Memory B cell (primary cell): Measurements from ENCODE around the gene RAPGEF4.

ENCODE experiments used
- ATAC-seq: fragments of 150-1000 bp; cut with Tn5 transposase; 2 replicates; pipeline ENCODE4 v1.10.0; 2021; ENCODE audit warnings: low read depth, mild to moderate bottlenecking, moderate library complexity
- DNase-seq, 2 donors: peaks; one replicate each; pipeline ENCODE4 v3.0.0; 2022; ENCODE audit warnings: low spot score in 2 of 2
- H3K27ac Mint-ChIP-seq: one replicate; pipeline ENCODE4 v1.8.0; 2022; ENCODE audit warnings: mild to moderate bottlenecking, moderate library complexity, mixed read lengths
- H3K27me3 Mint-ChIP-seq: one replicate; pipeline ENCODE4 v1.8.0; 2022; ENCODE audit warnings: mixed read lengths
- H3K36me3 Mint-ChIP-seq: one replicate; pipeline ENCODE4 v1.8.0; 2022; ENCODE audit warnings: mild to moderate bottlenecking, mixed read lengths
- H3K4me1 Mint-ChIP-seq: one replicate; pipeline ENCODE4 v1.8.0; 2022; ENCODE audit warnings: mixed read lengths
- H3K4me3 Mint-ChIP-seq: one replicate; pipeline ENCODE4 v1.8.0; 2022; ENCODE audit warnings: mild to moderate bottlenecking, moderate library complexity, mixed read lengths
- H3K9me3 Mint-ChIP-seq: one replicate; pipeline ENCODE4 v1.8.0; 2022; ENCODE audit warnings: mixed read lengths

The RAPGEF4 gene

GRCh38 chr2:172957734-172958133 is 222.1 kb downstream of the RAPGEF4 start:
- Mint-ChIP-seq H3K4me1 (no peaks in the 10 kb centered on the region), H3K9me3 (no peaks in the 10 kb centered on the region), H3K36me3 (no peaks in the 10 kb centered on the region), H3K27me3 (peaks cover 8% of the 10 kb centered on the region), H3K4me3 (no peak overlapping the region), H3K27ac (no peak overlapping the region)
- ATAC-seq (no peak), DNase-seq (no peak)

DNA sequence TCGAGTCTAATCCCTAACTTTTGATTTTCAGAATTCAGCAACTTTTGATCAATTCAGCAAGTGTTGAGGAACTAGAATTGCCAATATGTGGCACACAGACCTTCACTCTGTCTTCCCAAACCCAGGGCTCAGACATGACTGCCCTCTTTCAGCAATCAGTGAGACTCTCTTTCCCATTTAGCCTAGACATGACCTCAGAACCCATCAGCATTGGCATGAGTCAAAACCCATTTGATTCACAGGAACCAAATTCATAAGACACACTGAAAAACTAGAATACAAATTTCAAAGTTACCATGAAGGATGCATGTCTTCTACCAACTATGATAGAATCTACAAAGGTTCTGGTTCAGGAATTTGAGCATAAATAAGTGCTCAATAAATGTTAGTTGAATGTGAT is 226.4 kb downstream of the RAPGEF4 start:
- no peaks in the 10 kb centered on the region for H3K9me3 Mint-ChIP-seq
- no peak for DNase-seq
- no peaks in the 10 kb centered on the region for H3K4me1 Mint-ChIP-seq
- H3K36me3 Mint-ChIP-seq: no peaks in the 10 kb centered on the region
- no peak overlapping the region for H3K27ac Mint-ChIP-seq
- ATAC-seq: no peak
- peaks cover 6% of the 10 kb centered on the region for H3K27me3 Mint-ChIP-seq
- H3K4me3 Mint-ChIP-seq: no peak overlapping the region

DNA sequence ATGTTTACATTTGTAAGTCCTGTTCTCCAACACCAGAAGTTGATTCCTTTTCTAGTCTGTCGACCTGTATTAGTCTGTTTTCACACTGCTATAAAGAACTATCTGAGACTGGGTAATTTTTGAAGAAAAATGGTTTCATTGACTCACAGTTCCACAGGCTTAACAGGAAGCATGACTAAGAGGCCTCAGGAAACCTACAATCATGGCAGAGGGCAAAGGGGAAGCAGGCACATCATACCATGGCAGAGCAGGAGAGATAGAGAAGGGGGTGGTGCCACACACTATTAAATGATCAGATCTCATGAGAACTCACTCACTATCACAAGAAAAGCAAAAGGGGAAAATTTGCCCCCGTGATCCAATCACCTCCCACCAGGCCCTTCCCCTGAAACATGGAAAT is 227.2 kb downstream of the RAPGEF4 start:
- ATAC-seq: no peak
- no peaks in the 10 kb centered on the region for H3K4me1 Mint-ChIP-seq
- no peak overlapping the region for H3K4me3 Mint-ChIP-seq
- DNase-seq: no peak
- H3K27me3 Mint-ChIP-seq: peaks cover 6% of the 10 kb centered on the region
- H3K27ac Mint-ChIP-seq: no peak overlapping the region
- no peaks in the 10 kb centered on the region for H3K36me3 Mint-ChIP-seq
- H3K9me3 Mint-ChIP-seq: no peaks in the 10 kb centered on the region

DNA sequence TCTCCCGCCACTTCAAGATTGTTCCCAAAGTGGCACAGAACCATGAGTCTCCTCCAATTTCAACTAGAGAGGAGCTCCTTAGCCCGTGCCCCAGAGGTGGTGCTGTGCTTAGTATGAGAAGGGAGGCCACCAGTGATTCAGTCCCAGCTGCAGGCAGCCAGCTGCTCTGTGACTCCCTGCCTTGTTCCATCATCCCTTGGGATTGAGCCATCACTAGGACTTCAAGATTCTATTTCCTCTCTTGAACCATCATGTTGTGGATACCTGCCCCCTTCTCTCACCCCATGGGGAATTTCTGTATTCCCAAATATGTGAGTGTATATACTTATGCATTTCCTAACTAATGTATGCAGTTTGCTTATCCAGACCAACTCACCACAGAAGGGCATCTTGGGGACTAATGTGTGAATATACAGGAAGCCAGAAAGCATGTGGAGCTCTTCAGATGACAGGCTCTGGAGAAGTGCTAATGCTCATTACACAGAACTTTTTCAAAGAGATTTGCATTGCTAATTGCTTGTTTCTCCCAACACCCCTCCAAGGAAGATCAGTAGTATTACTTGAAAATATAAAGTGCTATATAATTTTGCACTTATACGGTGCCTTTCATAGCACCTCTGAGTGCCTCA is 229.0 kb downstream of the RAPGEF4 start:
- no peak overlapping the region for H3K4me3 Mint-ChIP-seq
- H3K27ac Mint-ChIP-seq: no peak overlapping the region
- no peak for DNase-seq
- H3K27me3 Mint-ChIP-seq: peaks cover 2% of the 10 kb centered on the region
- ATAC-seq: no peak
- no peaks in the 10 kb centered on the region for H3K36me3 Mint-ChIP-seq
- no peaks in the 10 kb centered on the region for H3K9me3 Mint-ChIP-seq
- H3K4me1 Mint-ChIP-seq: no peaks in the 10 kb centered on the region

GRCh38 chr2:172965433-172966212 is 230.0 kb downstream of the RAPGEF4 start:
- ATAC-seq (no peak), DNase-seq (no peak)
- H3K4me1 Mint-ChIP-seq: no peaks in the 10 kb centered on the region
- H3K9me3 Mint-ChIP-seq: no peaks in the 10 kb centered on the region
- H3K4me3 Mint-ChIP-seq: no peak overlapping the region
- H3K36me3 Mint-ChIP-seq: no peaks in the 10 kb centered on the region
- H3K27me3 Mint-ChIP-seq: peaks cover 6% of the 10 kb centered on the region
- H3K27ac Mint-ChIP-seq: no peak overlapping the region

DNA sequence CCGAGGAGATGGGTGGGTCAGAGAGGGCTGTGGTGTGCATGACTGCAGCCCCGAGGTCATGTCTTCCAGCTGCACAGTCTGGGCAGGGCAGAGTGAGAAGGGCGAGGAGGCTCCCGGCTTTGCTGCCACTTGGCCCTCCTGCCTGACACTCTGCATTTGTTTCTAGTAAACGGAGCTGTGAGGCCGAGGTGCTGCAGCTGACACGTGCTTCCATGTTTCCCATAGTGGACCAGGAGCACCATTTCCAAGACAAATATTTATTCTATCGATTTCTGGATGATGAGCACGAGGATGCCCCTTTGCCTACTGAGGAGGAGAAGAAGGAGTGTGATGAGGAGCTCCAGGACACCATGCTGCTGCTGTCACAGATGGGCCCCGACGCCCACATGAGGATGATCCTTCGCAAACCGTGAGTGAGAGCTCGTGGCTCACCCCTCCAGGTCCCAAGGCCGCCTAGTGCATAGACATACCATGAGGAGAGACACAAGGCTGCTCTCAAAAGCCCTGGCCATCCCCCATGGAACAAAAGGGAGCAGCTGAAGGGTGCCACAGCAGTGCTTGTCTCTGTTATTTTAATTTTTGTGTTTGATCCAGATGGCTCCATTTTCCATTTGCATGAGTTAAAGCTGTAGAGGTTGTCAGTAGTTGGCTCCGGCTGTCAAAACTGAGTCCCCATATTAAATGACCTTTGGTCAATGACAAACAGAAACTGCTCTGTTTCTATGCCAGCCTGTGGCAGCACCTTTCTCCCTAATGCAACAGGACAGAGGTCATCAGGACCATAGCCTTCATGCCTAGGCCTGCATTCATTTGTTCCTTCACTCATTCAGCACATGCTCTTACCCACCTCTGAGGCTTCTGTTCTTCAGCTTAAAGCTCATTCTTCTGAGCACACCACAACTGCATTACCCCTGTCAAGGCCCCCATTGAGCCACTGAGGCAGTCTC is 231.7 kb downstream of the RAPGEF4 start:
- no peak for DNase-seq
- Mint-ChIP-seq H3K27me3 (peaks cover 6% of the 10 kb centered on the region), H3K36me3 (no peaks in the 10 kb centered on the region), H3K27ac (no peak overlapping the region), H3K4me3 (no peak overlapping the region), H3K4me1 (no peaks in the 10 kb centered on the region), H3K9me3 (no peaks in the 10 kb centered on the region)
- ATAC-seq: no peak

DNA sequence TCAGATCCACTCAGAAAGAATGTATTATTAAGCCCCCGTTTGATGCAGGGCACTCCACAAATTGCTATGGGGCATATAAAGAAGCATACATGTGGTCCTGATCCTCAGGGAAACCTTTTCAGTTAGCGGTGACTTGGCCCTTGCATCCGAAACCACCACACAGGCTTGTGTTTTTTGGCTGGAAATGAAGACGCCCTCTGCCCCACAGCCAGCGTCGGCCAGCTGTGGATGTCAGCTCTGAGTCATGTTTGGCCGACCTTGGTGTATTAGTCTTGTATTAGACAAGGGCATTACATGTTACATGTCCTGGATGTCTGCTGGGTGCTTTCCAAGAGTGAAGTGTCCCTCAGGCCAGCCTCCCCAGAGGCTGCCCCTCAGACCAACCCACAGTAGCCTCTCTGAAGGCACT is 232.4 kb downstream of the RAPGEF4 start:
- no peak overlapping the region for H3K27ac Mint-ChIP-seq
- H3K27me3 Mint-ChIP-seq: peaks cover 6% of the 10 kb centered on the region
- no peaks in the 10 kb centered on the region for H3K4me1 Mint-ChIP-seq
- no peak overlapping the region for H3K4me3 Mint-ChIP-seq
- no peaks in the 10 kb centered on the region for H3K9me3 Mint-ChIP-seq
- no peaks in the 10 kb centered on the region for H3K36me3 Mint-ChIP-seq
- DNase-seq (no peak), ATAC-seq (no peak)

- Mint-ChIP-seq H3K4me1 (no peaks in the 10 kb centered on the region), H3K9me3 (no peaks in the 10 kb centered on the region), H3K4me3 (no peak overlapping the region), H3K27ac (no peak overlapping the region), H3K27me3 (peaks cover 9% of the 10 kb centered on the region), H3K36me3 (no peaks in the 10 kb centered on the region)
- ATAC-seq (no peak), DNase-seq (no peak)
Observed at GRCh38 chr2:172969166-172969565, 233.5 kb downstream of the RAPGEF4 start.

- DNase-seq (no peak), ATAC-seq (no peak)
- Mint-ChIP-seq H3K9me3 (no peaks in the 10 kb centered on the region), H3K27me3 (peaks cover 9% of the 10 kb centered on the region), H3K36me3 (no peaks in the 10 kb centered on the region), H3K4me1 (no peaks in the 10 kb centered on the region), H3K4me3 (no peak overlapping the region), H3K27ac (no peak overlapping the region)
Observed at GRCh38 chr2:172969609-172970008, 234.0 kb downstream of the RAPGEF4 start.

DNA sequence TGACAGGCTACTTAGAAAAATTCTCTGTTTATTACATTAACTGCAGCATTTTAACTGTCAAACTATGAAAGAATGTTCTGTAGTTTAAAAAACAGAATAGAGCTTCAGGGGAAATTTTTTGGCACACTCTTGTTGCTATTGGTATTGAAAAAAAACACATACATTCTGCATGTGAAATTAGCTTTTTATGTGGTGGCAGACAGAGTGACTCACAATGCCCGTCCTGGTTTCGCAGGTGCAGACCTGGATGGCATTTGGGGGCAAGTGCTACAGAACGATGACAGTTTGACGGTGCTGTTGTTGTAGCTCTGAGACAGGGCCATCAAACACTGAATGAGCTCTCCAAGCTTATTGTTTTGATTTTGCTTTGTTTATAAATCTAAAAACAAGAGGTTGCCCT is 235.0 kb downstream of the RAPGEF4 start:
- no peaks in the 10 kb centered on the region for H3K36me3 Mint-ChIP-seq
- H3K27me3 Mint-ChIP-seq: peaks cover 9% of the 10 kb centered on the region
- no peak overlapping the region for H3K27ac Mint-ChIP-seq
- no peak overlapping the region for H3K4me3 Mint-ChIP-seq
- H3K4me1 Mint-ChIP-seq: no peaks in the 10 kb centered on the region
- DNase-seq (no peak), ATAC-seq (no peak)
- no peaks in the 10 kb centered on the region for H3K9me3 Mint-ChIP-seq

DNA sequence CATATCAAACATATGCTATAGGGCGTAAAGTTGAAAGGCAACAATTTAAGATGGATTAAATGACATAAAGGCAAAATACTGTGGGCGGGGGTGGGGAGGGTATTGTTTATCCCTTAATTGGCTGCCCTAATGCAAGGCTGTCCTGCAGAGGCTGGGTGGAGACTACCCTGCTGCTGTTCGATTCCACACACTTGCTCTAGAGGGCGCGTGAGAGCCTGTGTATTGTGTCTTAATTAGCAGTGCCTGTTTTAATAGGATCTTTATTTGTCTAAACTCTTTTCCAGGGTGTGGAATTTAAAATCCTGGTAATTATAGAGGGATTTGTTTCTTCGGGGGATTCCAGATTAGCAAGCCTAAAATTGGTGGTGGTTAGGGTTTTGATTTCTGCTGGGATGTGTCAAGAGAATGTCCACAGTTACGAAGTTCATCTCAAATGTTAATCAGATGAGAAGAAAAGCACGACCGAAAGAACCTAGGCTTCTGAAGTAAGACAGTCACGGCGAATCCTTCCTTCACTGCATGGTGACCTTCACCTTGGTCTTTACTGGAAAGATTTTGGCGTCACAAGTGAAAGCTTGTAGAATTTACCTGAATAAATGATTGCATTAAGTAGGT is 236.5 kb downstream of the RAPGEF4 start:
- ATAC-seq (peak; percentile 63), DNase-seq (peak in 1 of 2 donors; percentile 6)
- no peak overlapping the region for H3K4me3 Mint-ChIP-seq
- no peaks in the 10 kb centered on the region for H3K4me1 Mint-ChIP-seq
- no peaks in the 10 kb centered on the region for H3K36me3 Mint-ChIP-seq
- H3K27ac Mint-ChIP-seq: no peak overlapping the region
- peaks cover 12% of the 10 kb centered on the region for H3K27me3 Mint-ChIP-seq
- no peaks in the 10 kb centered on the region for H3K9me3 Mint-ChIP-seq

DNA sequence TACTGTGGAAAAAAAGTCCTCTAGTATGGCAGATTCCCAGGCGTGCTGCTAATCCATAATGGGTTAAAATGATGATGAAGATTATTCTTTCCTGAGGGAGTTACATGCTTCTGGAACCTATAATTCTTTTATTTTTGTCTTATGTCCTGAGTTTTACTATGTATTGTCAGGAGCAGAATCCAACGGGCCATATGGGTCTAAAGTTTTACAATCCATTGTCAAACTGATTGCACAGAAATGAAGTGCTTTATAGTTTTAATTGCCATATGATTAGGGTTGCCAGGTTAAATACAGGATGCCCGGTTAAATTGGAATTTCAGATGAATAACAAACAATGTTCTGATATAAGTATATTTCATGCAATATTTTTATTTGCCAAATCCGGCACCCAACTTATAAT is 239.1 kb downstream of the RAPGEF4 start:
- DNase-seq: no peak
- H3K36me3 Mint-ChIP-seq: no peaks in the 10 kb centered on the region
- H3K4me1 Mint-ChIP-seq: no peaks in the 10 kb centered on the region
- no peak overlapping the region for H3K4me3 Mint-ChIP-seq
- no peak overlapping the region for H3K27ac Mint-ChIP-seq
- ATAC-seq: no peak
- peaks cover 12% of the 10 kb centered on the region for H3K27me3 Mint-ChIP-seq
- no peaks in the 10 kb centered on the region for H3K9me3 Mint-ChIP-seq

GRCh38 chr2:172976116-172976515 is 240.5 kb downstream of the RAPGEF4 start:
- ATAC-seq: no peak

GRCh38 chr2:172976816-172977215 is 241.2 kb downstream of the RAPGEF4 start:
- Mint-ChIP-seq H3K4me1 (no peaks in the 10 kb centered on the region), H3K9me3 (no peaks in the 10 kb centered on the region), H3K27me3 (peaks cover 13% of the 10 kb centered on the region), H3K36me3 (no peaks in the 10 kb centered on the region), H3K4me3 (no peak overlapping the region), H3K27ac (no peak overlapping the region)
- ATAC-seq (no peak), DNase-seq (no peak)

More at GRCh38 chr2:172976116-172976515, 240.5 kb downstream of the RAPGEF4 start:
- no peaks in the 10 kb centered on the region for H3K4me1 Mint-ChIP-seq
- no peak overlapping the region for H3K27ac Mint-ChIP-seq
- no peak overlapping the region for H3K4me3 Mint-ChIP-seq
- no peaks in the 10 kb centered on the region for H3K9me3 Mint-ChIP-seq
- DNase-seq: no peak
- H3K27me3 Mint-ChIP-seq: peaks cover 13% of the 10 kb centered on the region
- no peaks in the 10 kb centered on the region for H3K36me3 Mint-ChIP-seq
